ENCODE measurements around the gene SLC41A1. TPM values are rescaled to one million over a fixed set of nuclear protein-coding genes. Genes with fewer than 3 reads are reported as not detected.

Gene SLC41A1
- total RNA-seq, 6 experiments from 2014 or later: 3.4 to 6.4 (median 4.6) TPM

GRCh38 chr1:205797168-205797567 is 15.8 kb downstream of the SLC41A1 start:
- peaks cover 0 to 3% (median 0%) of the 10 kb centered on the region in 4 donors for H3K36me3 ChIP-seq
- TF ChIP-seq POLR2A (IDR thresholded peaks at IDR 0.05) (no peak), CTCF (IDR thresholded peaks at IDR 0.05) (no peak)
- no peaks in the 10 kb centered on the region for H3K27me3 ChIP-seq
- no peak overlapping the region for H3K4me3 ChIP-seq
- H3K9me3 ChIP-seq: no peaks in the 10 kb centered on the region
- H3K4me1 ChIP-seq: no peaks in the 10 kb centered on the region
- WGBS (ENCODE audit: insufficient coverage, low coverage, low lambda C conversion rate, missing lambda C conversion rate): 100% methylated on average over 1 of the region's 2 CpGs
- H3K27ac ChIP-seq: no peak overlapping the region
- DNase-seq: no peak
- ATAC-seq: no peak
- intact Hi-C loops (cut with DNase I): loop anchor here (5.0 to 10.0 kb wide), 2 partner anchors 118 to 180 kb away; no protein-coding TSS in a partner anchor

GRCh38 chr1:205794011-205794730 is 18.8 kb downstream of the SLC41A1 start:
- Histone ChIP-seq H3K4me1 (no peaks in the 10 kb centered on the region), H3K27ac (no peak overlapping the region), H3K4me3 (no peak overlapping the region), H3K36me3 (peaks cover 0 to 3% (median 0%) of the 10 kb centered on the region in 4 donors), H3K9me3 (no peaks in the 10 kb centered on the region), H3K27me3 (no peaks in the 10 kb centered on the region)
- DNase-seq (no peak), ATAC-seq (no peak)
- WGBS (ENCODE audit: insufficient coverage, low coverage, low lambda C conversion rate, missing lambda C conversion rate): 62% methylated on average over 5 of the region's 5 CpGs
- TF ChIP-seq POLR2A (IDR thresholded peaks at IDR 0.05): no peak
- TF ChIP-seq CTCF (IDR thresholded peaks at IDR 0.05): no peak
- intact Hi-C loops (cut with DNase I): loop anchor here (5.0 to 10.0 kb wide), 2 partner anchors 118 to 121 kb away; no protein-coding TSS in a partner anchor

- no peak overlapping the region for H3K4me3 ChIP-seq
- DNase-seq (no peak), ATAC-seq (no peak)
- 76% methylated on average over 6 of the region's 6 CpGs for WGBS (ENCODE audit: insufficient coverage, low coverage, low lambda C conversion rate, missing lambda C conversion rate)
- no peaks in the 10 kb centered on the region for H3K27me3 ChIP-seq
- H3K36me3 ChIP-seq: no peaks in the 10 kb centered on the region
- no peaks in the 10 kb centered on the region for H3K4me1 ChIP-seq
- intact Hi-C loops (cut with DNase I): loop anchor here (5.0 to 10.0 kb wide), 2 partner anchors 119 to 122 kb away; no protein-coding TSS in a partner anchor
- TF ChIP-seq CTCF (IDR thresholded peaks at IDR 0.05) (no peak), POLR2A (IDR thresholded peaks at IDR 0.05) (no peak)
- H3K9me3 ChIP-seq: no peaks in the 10 kb centered on the region
- no peak overlapping the region for H3K27ac ChIP-seq
Observed at GRCh38 chr1:205792961-205793673, 19.9 kb downstream of the SLC41A1 start.

- H3K27me3 ChIP-seq: no peaks in the 10 kb centered on the region
- no peaks in the 10 kb centered on the region for H3K36me3 ChIP-seq
- intact Hi-C loops (cut with DNase I): loop anchor here (5.0 to 10.0 kb wide), 2 partner anchors 120 to 122 kb away; no protein-coding TSS in a partner anchor
- H3K27ac ChIP-seq: no peak overlapping the region
- DNase-seq: no peak
- H3K9me3 ChIP-seq: no peaks in the 10 kb centered on the region
- H3K4me1 ChIP-seq: no peaks in the 10 kb centered on the region
- ATAC-seq: no peak
- WGBS (ENCODE audit: insufficient coverage, low coverage, low lambda C conversion rate, missing lambda C conversion rate): 80% methylated on average over 5 of the region's 8 CpGs
- H3K4me3 ChIP-seq: no peak overlapping the region
- TF ChIP-seq POLR2A (IDR thresholded peaks at IDR 0.05) (no peak), CTCF (IDR thresholded peaks at IDR 0.05) (no peak)
Observed at GRCh38 chr1:205792481-205792881, 20.5 kb downstream of the SLC41A1 start.
